Measurements from ENCODE around the gene REM2. TPM values are rescaled to one million over a fixed set of nuclear protein-coding genes. Genes with fewer than 3 reads are reported as not detected.

REM2 gene
- total RNA-seq, 4 donors from 2014 or later: 0.19 to 0.83 (median 0.32) TPM

DNA sequence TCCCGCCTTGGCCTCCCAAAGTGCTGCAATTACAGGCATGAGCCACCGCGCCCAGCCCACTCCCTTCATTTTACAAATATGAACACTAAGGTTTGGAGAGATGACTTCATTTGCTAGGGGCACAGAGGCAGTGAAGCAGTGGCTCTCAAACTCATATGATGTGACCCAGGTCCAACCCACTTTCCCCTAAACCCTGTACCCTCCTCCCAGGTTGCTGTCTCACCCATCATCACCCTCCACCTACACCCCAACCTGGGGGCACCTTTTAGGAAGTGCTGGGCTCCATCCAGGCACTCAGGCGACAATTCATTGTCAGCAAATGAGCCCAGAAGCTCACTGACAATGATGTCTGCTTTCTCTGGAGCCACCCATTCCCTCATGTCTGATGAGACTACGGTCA is 40.7 kb downstream of the REM2 start:
- intact Hi-C loops (cut with DNase I): no loop called here

DNA sequence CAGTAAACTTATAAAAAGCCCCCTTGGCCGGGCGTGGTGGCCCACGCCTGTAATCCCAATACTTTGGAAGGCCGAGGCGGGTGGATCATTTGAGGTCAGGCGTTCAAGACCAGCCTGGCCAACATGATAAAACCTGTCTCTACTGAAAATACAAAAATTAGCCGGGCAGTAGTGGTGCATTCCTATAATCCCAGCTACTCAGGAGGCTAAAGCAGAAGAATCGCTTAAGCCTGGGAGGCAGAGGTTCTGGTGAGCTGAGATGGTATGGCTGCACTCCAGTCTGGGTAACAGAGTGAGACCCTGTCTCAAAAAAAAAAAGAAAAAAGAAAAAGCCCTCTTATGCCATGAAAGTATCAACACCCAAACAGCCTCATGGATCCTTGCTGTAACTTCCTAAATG is 42.5 kb downstream of the REM2 start:
- no peak for DNase-seq
- H3K9me3 ChIP-seq: no peaks in the 10 kb centered on the region
- H3K4me3 ChIP-seq: no peak overlapping the region
- intact Hi-C loops (cut with DNase I): no loop called here
- WGBS, 2 donors: 88 to 90% methylated on average over 3 to 6 of the region's 8 CpGs
- H3K36me3 ChIP-seq: peaks cover 29 to 69% (median 36%) of the 10 kb centered on the region in 3 donors
- peak overlapping the region in 3 of 4 donors; percentile 50 to 68 (median 55) for H3K27ac ChIP-seq
- H3K4me1 ChIP-seq: peaks cover 16 to 39% (median 18%) of the 10 kb centered on the region in 3 donors
- TF ChIP-seq POLR2A (IDR thresholded peaks at IDR 0.05): no peak
- TF ChIP-seq, protein P1, sequence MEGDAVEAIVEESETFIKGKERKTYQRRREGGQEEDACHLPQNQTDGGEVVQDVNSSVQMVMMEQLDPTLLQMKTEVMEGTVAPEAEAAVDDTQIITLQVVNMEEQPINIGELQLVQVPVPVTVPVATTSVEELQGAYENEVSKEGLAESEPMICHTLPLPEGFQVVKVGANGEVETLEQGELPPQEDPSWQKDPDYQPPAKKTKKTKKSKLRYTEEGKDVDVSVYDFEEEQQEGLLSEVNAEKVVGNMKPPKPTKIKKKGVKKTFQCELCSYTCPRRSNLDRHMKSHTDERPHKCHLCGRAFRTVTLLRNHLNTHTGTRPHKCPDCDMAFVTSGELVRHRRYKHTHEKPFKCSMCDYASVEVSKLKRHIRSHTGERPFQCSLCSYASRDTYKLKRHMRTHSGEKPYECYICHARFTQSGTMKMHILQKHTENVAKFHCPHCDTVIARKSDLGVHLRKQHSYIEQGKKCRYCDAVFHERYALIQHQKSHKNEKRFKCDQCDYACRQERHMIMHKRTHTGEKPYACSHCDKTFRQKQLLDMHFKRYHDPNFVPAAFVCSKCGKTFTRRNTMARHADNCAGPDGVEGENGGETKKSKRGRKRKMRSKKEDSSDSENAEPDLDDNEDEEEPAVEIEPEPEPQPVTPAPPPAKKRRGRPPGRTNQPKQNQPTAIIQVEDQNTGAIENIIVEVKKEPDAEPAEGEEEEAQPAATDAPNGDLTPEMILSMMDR (IDR thresholded peaks at IDR 0.05): no peak
- H3K27me3 ChIP-seq: no peaks in the 10 kb centered on the region

More for the DNA sequence above, 40.7 kb downstream of the REM2 start:
- no peak for DNase-seq
- no peak overlapping the region for H3K4me3 ChIP-seq
- H3K4me1 ChIP-seq: peaks cover 16 to 40% (median 20%) of the 10 kb centered on the region in 3 donors
- no peaks in the 10 kb centered on the region for H3K9me3 ChIP-seq
- no peak overlapping the region for H3K27ac ChIP-seq
- no peaks in the 10 kb centered on the region for H3K27me3 ChIP-seq
- H3K36me3 ChIP-seq: peaks cover 29 to 73% (median 39%) of the 10 kb centered on the region in 3 donors
- 97 to 100% methylated on average over 3 to 4 of the region's 5 CpGs for WGBS, 2 donors
- TF ChIP-seq POLR2A (IDR thresholded peaks at IDR 0.05): no peak
- TF ChIP-seq, protein P1 (IDR thresholded peaks at IDR 0.05): no peak

DNA sequence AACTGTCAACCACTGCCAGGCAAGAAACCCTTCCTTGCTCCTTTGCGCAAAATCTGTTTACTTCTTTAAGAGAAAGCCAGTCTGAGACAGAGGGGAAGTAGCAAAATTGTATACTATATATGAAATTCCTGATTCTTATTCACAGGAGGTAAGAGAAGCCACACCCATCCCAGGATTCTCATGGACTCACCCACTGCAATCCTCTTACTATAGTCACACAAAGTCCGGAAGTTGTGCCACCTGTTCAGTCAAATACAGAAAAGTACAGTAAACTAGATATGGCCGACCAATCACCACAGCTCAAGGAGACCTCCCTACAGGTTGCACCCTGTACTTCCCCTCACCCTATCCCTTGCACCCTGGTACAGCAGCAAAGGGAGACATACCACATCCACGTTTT is 43.3 kb downstream of the REM2 start:
- intact Hi-C loops (cut with DNase I): no loop called here
- 69 to 76% methylated on average over 4 of the region's 4 CpGs for WGBS, 2 donors
- Histone ChIP-seq H3K9me3 (no peaks in the 10 kb centered on the region), H3K27me3 (no peaks in the 10 kb centered on the region), H3K36me3 (peaks cover 29 to 61% (median 32%) of the 10 kb centered on the region in 3 donors), H3K4me1 (peaks cover 20 to 46% (median 22%) of the 10 kb centered on the region in 3 donors), H3K4me3 (no peak overlapping the region), H3K27ac (peak overlapping the region; percentile 32 to 68 (median 52))
- DNase-seq: no peak
- TF ChIP-seq POLR2A (IDR thresholded peaks at IDR 0.05): no peak
- TF ChIP-seq, protein P1 (IDR thresholded peaks at IDR 0.05): no peak

DNA sequence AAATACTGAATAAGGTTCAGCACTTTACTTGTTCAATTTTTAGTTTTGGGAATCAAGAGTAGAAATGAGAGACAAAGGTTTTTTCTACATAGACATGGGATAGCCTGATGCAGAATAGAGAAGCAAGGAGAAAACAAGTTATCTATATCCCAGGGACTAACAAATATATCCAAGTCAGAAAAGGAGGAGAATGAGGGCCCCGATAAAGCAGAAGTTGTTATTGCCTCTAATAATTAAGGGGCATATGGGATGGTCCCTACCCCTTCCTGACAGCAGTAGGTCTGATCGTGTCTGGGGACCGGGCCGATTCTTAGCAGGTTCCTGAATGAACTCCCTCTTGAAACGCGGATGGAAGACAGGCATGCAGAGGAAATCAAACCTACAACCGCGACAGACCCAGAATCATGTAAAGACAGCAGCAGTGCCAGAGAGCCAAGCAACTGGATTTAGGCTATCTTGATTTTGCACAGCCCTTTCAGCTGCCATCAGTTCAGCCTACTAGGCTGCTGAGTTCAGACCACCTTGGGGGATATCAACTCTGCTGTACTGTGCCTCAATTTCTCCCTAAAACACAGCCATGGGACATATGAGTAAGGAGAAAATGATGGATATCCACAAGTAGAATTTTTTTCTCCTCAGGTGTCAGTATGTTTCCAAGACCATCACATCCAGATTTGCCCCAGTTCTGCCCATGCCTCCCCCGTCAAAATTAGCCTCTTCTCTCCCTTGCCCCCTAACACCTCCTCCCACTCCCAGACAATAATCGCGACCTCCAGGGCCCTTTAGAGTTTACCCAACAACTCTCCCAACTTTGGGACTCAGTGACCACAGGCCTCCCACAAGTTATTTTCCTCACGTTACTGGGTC is 45.4 kb downstream of the REM2 start:
- WGBS, 2 donors: 11 to 16% methylated on average over 12 of the region's 12 CpGs
- no peak for TF ChIP-seq POLR2A (IDR thresholded peaks at IDR 0.05)
- TF ChIP-seq, protein P1 (IDR thresholded peaks at IDR 0.05): no peak
- peaks cover 20 to 51% (median 22%) of the 10 kb centered on the region in 3 donors for H3K4me1 ChIP-seq
- H3K27me3 ChIP-seq: no peaks in the 10 kb centered on the region
- H3K36me3 ChIP-seq: peaks cover 17 to 39% (median 28%) of the 10 kb centered on the region in 3 donors
- H3K4me3 ChIP-seq: peak overlapping the region; percentile 88 to 97 (median 92)
- no peak for DNase-seq
- intact Hi-C loops (cut with DNase I): no loop called here
- no peaks in the 10 kb centered on the region for H3K9me3 ChIP-seq
- H3K27ac ChIP-seq: peak overlapping the region; percentile 95 to 97 (median 96)

Data from esophagus squamous epithelium (tissue), 5 donors.